NCI-H748 (cell line): ENCODE data around the gene SMC4.
A peak's percentile ranks its signal among the peaks of the same experiment; 100 is the strongest.

Experiments
- DNase-seq: peaks from one replicate; lab custom pipeline; 2025; ENCODE audit not compliant: unreplicated experiment; lab: John Stamatoyannopoulos, UW

The SMC4 gene

GRCh38 chr3:160394009-160394392, 5.4 kb upstream of the SMC4 start:
- no peak for DNase-seq

GRCh38 chr3:160395297-160395696, 4.2 kb upstream of the SMC4 start:
- DNase-seq = no peak

GRCh38 chr3:160398820-160399124, 678 bp upstream of the SMC4 start:
- DNase-seq = no peak

- DNase-seq = peak; percentile 39
Observed at GRCh38 chr3:160400030-160400701, 716 bp downstream of the SMC4 start.

- peak; percentile 26 for DNase-seq
Observed at GRCh38 chr3:160400702-160401150, 1.3 kb downstream of the SMC4 start.

- peak; percentile 8 for DNase-seq
Observed at GRCh38 chr3:160401291-160402095, 2.0 kb downstream of the SMC4 start.

GRCh38 chr3:160402221-160403027, 3.0 kb downstream of the SMC4 start:
- no peak for DNase-seq

- DNase-seq = peak; percentile 22
Observed at GRCh38 chr3:160403028-160403545, 3.6 kb downstream of the SMC4 start.

GRCh38 chr3:160403796-160404470, 4.5 kb downstream of the SMC4 start:
- no peak for DNase-seq

GRCh38 chr3:160409812-160410610, 10.6 kb downstream of the SMC4 start:
- DNase-seq = no peak

- no peak for DNase-seq
Observed at GRCh38 chr3:160412477-160412876, 13.0 kb downstream of the SMC4 start.

GRCh38 chr3:160413613-160414248, 14.3 kb downstream of the SMC4 start:
- DNase-seq = peak; percentile 41

- no peak for DNase-seq
Observed at GRCh38 chr3:160417311-160417710, 17.9 kb downstream of the SMC4 start.

- no peak for DNase-seq
Observed at GRCh38 chr3:160427832-160428424, 28.5 kb downstream of the SMC4 start.

- no peak for DNase-seq
Observed at GRCh38 chr3:160434071-160434470, 34.6 kb downstream of the SMC4 start.

GRCh38 chr3:160435095-160435494, 35.6 kb downstream of the SMC4 start:
- DNase-seq = no peak

- no peak for DNase-seq
Observed at GRCh38 chr3:160435747-160436146, 36.3 kb downstream of the SMC4 start.

GRCh38 chr3:160437083-160437455, 37.6 kb downstream of the SMC4 start:
- DNase-seq = no peak

GRCh38 chr3:160440687-160441086, 41.2 kb downstream of the SMC4 start:
- no peak for DNase-seq
